HepG2 (cell line): Measurements from ENCODE around the gene YJEFN3. TPM values are rescaled to one million over a fixed set of nuclear protein-coding genes. Genes with fewer than 3 reads are reported as not detected.

ENCODE experiments used
- ATAC-seq: fragments of 200-7000 bp; cut with Tn5 transposase; 3 replicates; pipeline ENCODE4 v1.9.1; 2020; ENCODE audit warnings: mild to moderate bottlenecking, moderate library complexity
- BruUV-seq: library from RNA; stranded (reverse); fragments of 400-500 nt; replicated peaks from 2 replicates; lab custom pipeline; 2021; lab: Mats Ljungman, UMichigan
- CTCF ChIA-PET: fragments of 300-600 bp; formaldehyde crosslinking; extraction: SDS; loops from one replicate; lab custom pipeline; 2021; ENCODE audit warnings: low total read pairs, inconsistent platforms, low intra/inter-chr PET ratio; lab: Yijun Ruan, JAX
- POLR2A ChIA-PET: fragments of 350-600 bp; sonication (Branson Sonifier 250); formaldehyde crosslinking; loops from one replicate; lab custom pipeline; 2020; ENCODE audit warnings: antibody characterized with exemption, inconsistent platforms; lab: Yijun Ruan, JAX
- DNase-seq: peaks from one replicate; pipeline ENCODE4 v3.0.0-alpha.2; 2015; ENCODE audit warnings: low spot score
- FAIRE-seq: peaks from 3 replicates; lab custom pipeline; 2011; peaks lifted over from hg19 to GRCh38; lab: Jason Lieb, UNC
- H2AFZ ChIP-seq: one replicate; pipeline ENCODE4 v1.6.1; 2011; ENCODE audit warnings: low read length, inconsistent platforms
- H3K27ac ChIP-seq: fragments of 300-600 bp; 3 replicates; pipeline ENCODE4 v1.8.0; 2011; ENCODE audit warnings: mixed run types, mild to moderate bottlenecking, mixed read lengths, low read length, inconsistent platforms; ENCODE audit not compliant: insufficient read depth; ENCODE audit errors: extremely low read length
- H3K27me3 ChIP-seq, 2 experiments: fragments of 200-600 bp in 1 of 2; 2 replicates in 1 of 2; 3 replicates in 1 of 2; pipeline versions ENCODE4 v1.6.0 to v1.8.0; 2011; ENCODE audit warnings: low read length in 2 of 2, mild to moderate bottlenecking in 2 of 2, moderate library complexity in 2 of 2, inconsistent platforms in 1 of 2; ENCODE audit not compliant: insufficient read depth in 2 of 2, control insufficient read depth in 1 of 2
- H3K36me3 ChIP-seq, 2 experiments: fragments of 200-600 bp in 1 of 2; replicated peaks in 1 of 2; 2 replicates in 1 of 2; 3 replicates in 1 of 2; pipeline versions ENCODE4 v1.5.1 to v1.8.0; 2011; ENCODE audit warnings: low read length in 2 of 2, inconsistent platforms in 1 of 2; ENCODE audit not compliant: insufficient read depth in 2 of 2, control insufficient read depth in 1 of 2
- H3K4me1 ChIP-seq: 2 replicates; pipeline ENCODE4 v1.5.1; 2012; ENCODE audit warnings: low read length, inconsistent platforms; ENCODE audit not compliant: insufficient read depth
- H3K4me2 ChIP-seq: 2 replicates; pipeline ENCODE4 v1.6.0; 2011; ENCODE audit warnings: low read depth, low read length, inconsistent platforms
- H3K4me3 ChIP-seq, 3 experiments: fragments of 200-600 bp in 1 of 3; sonication (generic), shearing (Covaris generic) in 1 of 3; replicated peaks in 1 of 3; 2 replicates each; pipeline ENCODE4 v1.5.1; 2011 to 2016; ENCODE audit warnings: low read length in 3 of 3, inconsistent platforms in 2 of 3, low read depth in 2 of 3, mild to moderate bottlenecking in 2 of 3, control low read depth in 1 of 3, mixed read lengths in 1 of 3; ENCODE audit not compliant: insufficient read depth in 1 of 3
- H3K79me2 ChIP-seq: one replicate; pipeline ENCODE4 v1.6.1; 2011; ENCODE audit warnings: low read length, inconsistent platforms; ENCODE audit not compliant: insufficient read depth
- H3K9ac ChIP-seq: 2 replicates; pipeline ENCODE4 v1.6.0; 2011; ENCODE audit warnings: mild to moderate bottlenecking, low read depth, low read length, inconsistent platforms; ENCODE audit not compliant: insufficient read depth
- H3K9me3 ChIP-seq: 2 replicates; pipeline ENCODE4 v1.5.1; 2012; ENCODE audit warnings: mild to moderate bottlenecking, low read length
- H4K20me1 ChIP-seq: 2 replicates; pipeline ENCODE4 v1.6.0; 2011; ENCODE audit warnings: inconsistent platforms, mild to moderate bottlenecking, low read length, moderate library complexity; ENCODE audit not compliant: insufficient read depth
- AGO2 ChIP-seq: fragments of 200-400 bp; formaldehyde crosslinking; optimal IDR thresholded peaks from 2 replicates; pipeline ENCODE3; 2017; ENCODE audit warnings: mild to moderate bottlenecking, low read depth, low read length, moderate library complexity
- FOSL2 ChIP-seq: sonication (generic); formaldehyde crosslinking; IDR thresholded peaks from 2 replicates; pipeline ENCODE4 v1.4.0; 2020; ENCODE audit warnings: missing genetic modification reagents
- KDM4B ChIP-seq: sonication (generic); formaldehyde crosslinking; IDR thresholded peaks from 2 replicates; pipeline ENCODE4 v1.4.0; 2020; ENCODE audit warnings: missing genetic modification reagents
- PHF5A ChIP-seq: IDR thresholded peaks from one replicate; pipeline ENCODE4 v1.6.1; 2018; ENCODE audit warnings: low read depth, missing genetic modification reagents; ENCODE audit not compliant: unreplicated experiment
- ZMYM4 ChIP-seq: sonication (generic); formaldehyde crosslinking; IDR thresholded peaks from 2 replicates; pipeline ENCODE4 v1.8.1; 2023; ENCODE audit warnings: mild to moderate bottlenecking, missing genetic modification reagents
- ZNF30 ChIP-seq: sonication (generic); formaldehyde crosslinking; IDR thresholded peaks from 2 replicates; pipeline ENCODE4 v1.5.0; 2020; ENCODE audit warnings: mild to moderate bottlenecking, missing genetic modification reagents
- ZNF567 ChIP-seq: sonication (generic); formaldehyde crosslinking; IDR thresholded peaks from 2 replicates; pipeline ENCODE4 v1.8.1; 2023; ENCODE audit warnings: mild to moderate bottlenecking, missing genetic modification reagents, borderline replicate concordance
- ZNF703 ChIP-seq: sonication (generic); formaldehyde crosslinking; IDR thresholded peaks from 2 replicates; pipeline ENCODE4 v1.5.1; 2020; ENCODE audit warnings: missing genetic modification reagents, mild to moderate bottlenecking, moderate library complexity, borderline replicate concordance
- ZNF883 ChIP-seq: sonication (generic); formaldehyde crosslinking; IDR thresholded peaks from 2 replicates; pipeline ENCODE4 v1.5.1; 2020; ENCODE audit warnings: mild to moderate bottlenecking, missing genetic modification reagents; ENCODE audit errors: not compliant biosample characterization
- whole genome bisulfite sequencing: methylation state at CpG from one replicate; pipeline ENCODE4 v1.1.6; 2017; ENCODE audit warnings: low lambda C conversion rate; 5-methylcytosine and 5-hydroxymethylcytosine counted together
- in situ Hi-C: cut with HindIII; loops from 2 replicates; pipeline ENCODE4 v1.10.0; 2017; ENCODE audit warnings: low pct_unique_long_range_greater_than_20kb; ENCODE audit not compliant: extremely low pct_ligation_motif_present
- intact Hi-C: fragments of 100-400 bp; cut with micrococcal nuclease; formaldehyde crosslinking; loops from one replicate; pipeline ENCODE4 v1.10.0; 2022; ENCODE audit not compliant: unreplicated experiment
- polyA plus RNA-seq, 8 experiments: library from polyadenylated mRNA; depleted of rRNA in 3 of 8; stranded (reverse) in 7 of 8; unstranded in 1 of 8; fragments of >200 nt; fragmentation: Illumina TruSeq in 4 of 8; extraction: Trizol in 4 of 8; gene quantifications; 2 replicates each; pipeline versions ENCODE4 v1.2.1 to v1.2.3, GENCODE V29; 2011 to 2016; ENCODE audit warnings: low read depth in 4 of 8, missing spikeins in 1 of 8, mixed read lengths in 1 of 8; ENCODE audit not compliant: insufficient read depth in 1 of 8
- total RNA-seq, 5 experiments: library from RNA; depleted of rRNA; stranded (reverse); fragments of >200 nt; fragmentation: Illumina TruSeq; extraction: Trizol; gene quantifications; 2 replicates each; pipeline ENCODE4 v1.2.3, GENCODE V29; 2016; ENCODE audit warnings: low read depth in 1 of 5
- TF ChIP-seq, protein P1 (sequence below): sonication (generic); formaldehyde crosslinking; IDR thresholded peaks from 2 replicates; pipeline ENCODE4 v1.4.0; 2020; ENCODE audit warnings: missing genetic modification reagents
- TF ChIP-seq, protein P2 (sequence below): sonication (generic); formaldehyde crosslinking; IDR thresholded peaks from 2 replicates; pipeline ENCODE4 v1.5.1; 2020; ENCODE audit warnings: mild to moderate bottlenecking, missing genetic modification reagents, moderate library complexity

YJEFN3 gene
- total and polyA plus RNA-seq, 2 of the 13 experiments (the other 11 are each of a cell fraction or from before 2014, with no cell fraction given) = 0.89 to 4.0 TPM

DNA sequence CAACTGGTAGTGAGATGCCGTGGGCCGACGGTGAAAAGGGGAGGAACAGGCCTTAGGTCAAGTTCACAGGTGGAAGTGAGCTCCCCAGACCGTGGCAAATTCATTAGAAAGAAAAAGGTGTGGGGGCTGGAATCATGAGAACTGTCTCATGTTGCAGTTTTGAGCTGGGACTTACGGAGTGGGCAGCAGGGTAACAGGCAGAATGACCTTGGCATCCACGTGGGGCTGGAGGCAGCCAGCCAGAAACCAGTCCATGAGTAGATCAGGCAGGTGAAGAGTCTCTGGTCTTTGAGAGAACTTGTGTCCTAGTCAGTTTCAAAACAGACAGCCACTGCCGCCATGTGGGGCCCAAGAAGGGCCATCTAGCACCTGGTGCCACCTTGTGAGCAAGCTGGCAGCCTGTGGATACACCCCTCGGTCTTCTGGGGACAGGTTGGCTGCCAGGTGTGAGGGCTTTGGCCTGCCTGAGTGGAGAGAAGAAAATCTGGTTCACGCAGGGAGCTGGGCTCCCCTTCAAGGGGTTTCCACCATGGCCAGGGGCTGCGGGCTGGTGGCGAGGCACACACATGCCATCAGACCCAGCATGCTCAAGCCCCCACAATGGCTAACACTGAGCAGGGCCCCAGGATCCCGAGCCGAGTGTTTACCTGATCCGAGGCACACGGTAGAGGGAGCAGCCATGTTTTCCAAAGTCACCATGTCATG lies 37.2 kb upstream of the YJEFN3 start (continued):
- TF ChIP-seq ZNF883 = no peak
- TF ChIP-seq, protein P1, sequence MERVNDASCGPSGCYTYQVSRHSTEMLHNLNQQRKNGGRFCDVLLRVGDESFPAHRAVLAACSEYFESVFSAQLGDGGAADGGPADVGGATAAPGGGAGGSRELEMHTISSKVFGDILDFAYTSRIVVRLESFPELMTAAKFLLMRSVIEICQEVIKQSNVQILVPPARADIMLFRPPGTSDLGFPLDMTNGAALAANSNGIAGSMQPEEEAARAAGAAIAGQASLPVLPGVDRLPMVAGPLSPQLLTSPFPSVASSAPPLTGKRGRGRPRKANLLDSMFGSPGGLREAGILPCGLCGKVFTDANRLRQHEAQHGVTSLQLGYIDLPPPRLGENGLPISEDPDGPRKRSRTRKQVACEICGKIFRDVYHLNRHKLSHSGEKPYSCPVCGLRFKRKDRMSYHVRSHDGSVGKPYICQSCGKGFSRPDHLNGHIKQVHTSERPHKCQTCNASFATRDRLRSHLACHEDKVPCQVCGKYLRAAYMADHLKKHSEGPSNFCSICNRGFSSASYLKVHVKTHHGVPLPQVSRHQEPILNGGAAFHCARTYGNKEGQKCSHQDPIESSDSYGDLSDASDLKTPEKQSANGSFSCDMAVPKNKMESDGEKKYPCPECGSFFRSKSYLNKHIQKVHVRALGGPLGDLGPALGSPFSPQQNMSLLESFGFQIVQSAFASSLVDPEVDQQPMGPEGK = no peak
- TF ChIP-seq ZMYM4 = no peak
- TF ChIP-seq ZNF567 (CRISPR knock-in tag) = no peak
- TF ChIP-seq KDM4B = no peak
- TF ChIP-seq FOSL2 = no peak
- no peak for TF ChIP-seq ZNF703 (CRISPR knock-in tag)
- no peak for TF ChIP-seq ZNF30

DNA sequence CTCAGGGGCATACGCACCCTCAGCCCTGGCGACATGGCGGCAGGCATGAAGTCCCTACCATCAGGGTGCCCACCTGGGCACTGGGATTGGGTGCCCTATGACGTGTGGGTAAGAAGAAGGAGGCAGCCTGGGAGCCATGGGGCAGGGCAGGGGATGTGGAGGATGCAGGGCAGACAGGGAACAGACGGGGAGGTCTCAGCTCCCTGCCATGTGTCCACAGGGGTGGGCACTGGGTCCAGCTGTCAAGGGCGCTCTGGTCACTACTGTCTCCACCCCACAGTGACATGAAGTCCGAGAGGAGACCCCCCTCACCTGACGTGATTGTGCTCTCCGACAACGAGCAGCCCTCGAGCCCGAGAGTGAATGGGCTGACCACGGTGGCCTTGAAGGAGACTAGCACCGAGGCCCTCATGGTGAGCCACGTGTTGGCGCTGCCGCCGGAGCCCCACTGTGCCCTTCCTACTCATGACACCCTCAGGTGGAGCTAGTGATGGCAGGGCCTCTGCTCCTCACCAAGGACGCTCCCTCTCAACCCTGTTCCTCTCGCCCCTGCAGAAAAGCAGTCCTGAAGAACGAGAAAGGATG lies 36.6 kb upstream of the YJEFN3 start:
- peaks cover under 1% of the 10 kb centered on the region; the same call in 1 of the 2 replicates for H4K20me1 ChIP-seq
- WGBS = 95% methylated on average over 11 of the region's 21 CpGs
- in situ Hi-C loops (loop anchor here (5.0 kb wide), 1 partner anchor 125 kb away; no protein-coding TSS in a partner anchor), intact Hi-C loops (no loop called here)
- no peak for DNase-seq
- ATAC-seq = no peak
- CTCF ChIA-PET = no interaction called here
- peaks cover 36% of the 10 kb centered on the region for H3K4me1 ChIP-seq
- no peak overlapping the region for H3K4me3 ChIP-seq
- no peak for FAIRE-seq
- H2AFZ ChIP-seq = no peak overlapping the region
- peaks cover 6% of the 10 kb centered on the region for H3K79me2 ChIP-seq
- no TSS peak for BruUV-seq
- no peak overlapping the region for H3K27ac ChIP-seq
- peaks cover 24 to 48% of the 10 kb centered on the region in 2 experiments; a peak in 4 of 5 replicates for H3K36me3 ChIP-seq
- POLR2A ChIA-PET = no interaction called here
- H3K4me2 ChIP-seq = no peak overlapping the region
- TF ChIP-seq, protein P2, sequence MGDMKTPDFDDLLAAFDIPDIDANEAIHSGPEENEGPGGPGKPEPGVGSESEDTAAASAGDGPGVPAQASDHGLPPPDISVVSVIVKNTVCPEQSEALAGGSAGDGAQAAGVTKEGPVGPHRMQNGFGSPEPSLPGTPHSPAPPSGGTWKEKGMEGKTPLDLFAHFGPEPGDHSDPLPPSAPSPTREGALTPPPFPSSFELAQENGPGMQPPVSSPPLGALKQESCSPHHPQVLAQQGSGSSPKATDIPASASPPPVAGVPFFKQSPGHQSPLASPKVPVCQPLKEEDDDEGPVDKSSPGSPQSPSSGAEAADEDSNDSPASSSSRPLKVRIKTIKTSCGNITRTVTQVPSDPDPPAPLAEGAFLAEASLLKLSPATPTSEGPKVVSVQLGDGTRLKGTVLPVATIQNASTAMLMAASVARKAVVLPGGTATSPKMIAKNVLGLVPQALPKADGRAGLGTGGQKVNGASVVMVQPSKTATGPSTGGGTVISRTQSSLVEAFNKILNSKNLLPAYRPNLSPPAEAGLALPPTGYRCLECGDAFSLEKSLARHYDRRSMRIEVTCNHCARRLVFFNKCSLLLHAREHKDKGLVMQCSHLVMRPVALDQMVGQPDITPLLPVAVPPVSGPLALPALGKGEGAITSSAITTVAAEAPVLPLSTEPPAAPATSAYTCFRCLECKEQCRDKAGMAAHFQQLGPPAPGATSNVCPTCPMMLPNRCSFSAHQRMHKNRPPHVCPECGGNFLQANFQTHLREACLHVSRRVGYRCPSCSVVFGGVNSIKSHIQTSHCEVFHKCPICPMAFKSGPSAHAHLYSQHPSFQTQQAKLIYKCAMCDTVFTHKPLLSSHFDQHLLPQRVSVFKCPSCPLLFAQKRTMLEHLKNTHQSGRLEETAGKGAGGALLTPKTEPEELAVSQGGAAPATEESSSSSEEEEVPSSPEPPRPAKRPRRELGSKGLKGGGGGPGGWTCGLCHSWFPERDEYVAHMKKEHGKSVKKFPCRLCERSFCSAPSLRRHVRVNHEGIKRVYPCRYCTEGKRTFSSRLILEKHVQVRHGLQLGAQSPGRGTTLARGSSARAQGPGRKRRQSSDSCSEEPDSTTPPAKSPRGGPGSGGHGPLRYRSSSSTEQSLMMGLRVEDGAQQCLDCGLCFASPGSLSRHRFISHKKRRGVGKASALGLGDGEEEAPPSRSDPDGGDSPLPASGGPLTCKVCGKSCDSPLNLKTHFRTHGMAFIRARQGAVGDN (CRISPR knock-in tag) = 0 out of 2 replicates have a peak, but pooled peaks have one; percentile 10
- TF ChIP-seq AGO2 = peak; percentile 38
- no peak for TF ChIP-seq PHF5A (CRISPR knock-in tag)
- no peaks in the 10 kb centered on the region; a peak in 1 of 5 replicates for H3K27me3 ChIP-seq
- no peak overlapping the region for H3K9ac ChIP-seq
- H3K9me3 ChIP-seq = no peaks in the 10 kb centered on the region
